HL-60/S4 (cell line): ENCODE measurements around the gene AP2B1.
"Not testable (repeated sequence)": the region's sequence is repeated elsewhere in the genome, so short reads cannot be mapped to it uniquely, and the experiment has no call there.

Experiments
- in situ Hi-C: fragments of 300-500 bp; cut with MboI; formaldehyde crosslinking; loops from 2 replicates; pipeline ENCODE4 v1.14.3; 2022; ENCODE audit warnings: low sequenced_read_pairs

The AP2B1 gene

DNA sequence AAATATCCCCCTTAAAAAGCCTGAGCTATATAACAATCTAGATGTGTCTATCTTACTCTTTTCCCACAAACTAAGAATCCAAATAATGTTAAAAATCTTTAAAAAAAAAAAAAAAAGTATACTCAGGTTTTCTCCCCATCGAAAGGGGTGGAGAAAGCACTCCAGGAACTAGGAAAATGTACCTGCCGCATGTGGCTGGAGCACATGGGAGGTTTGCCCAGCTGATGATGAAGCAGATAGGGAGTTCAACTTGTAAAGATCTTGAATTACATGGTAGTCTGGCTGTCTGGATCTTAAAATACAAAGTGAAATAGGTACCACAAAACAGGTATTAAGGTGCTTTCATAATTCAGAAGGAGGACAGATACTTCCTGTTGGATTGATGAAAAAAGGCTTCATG is 17.7 kb upstream of the AP2B1 start:
- in situ Hi-C loops: no loop called here

DNA sequence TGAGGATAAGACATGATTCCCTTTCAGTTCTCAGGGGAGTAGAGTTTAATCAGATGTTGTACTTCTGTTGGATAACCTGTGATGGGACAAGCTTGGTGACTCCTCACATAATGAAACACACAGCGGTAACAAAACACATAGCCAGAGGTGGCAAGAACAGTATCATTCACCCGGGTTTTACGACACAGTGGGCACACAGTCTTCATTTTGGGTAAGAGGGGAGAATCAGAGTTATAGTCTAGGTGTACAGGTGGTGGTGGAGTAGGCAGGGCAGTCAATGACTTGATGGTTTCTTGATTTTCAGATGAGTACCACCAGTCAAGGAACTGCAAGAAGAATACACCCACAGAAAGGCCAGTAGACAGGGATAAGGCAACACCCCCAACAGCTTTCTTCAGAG is 11.4 kb upstream of the AP2B1 start:
- in situ Hi-C loops: no loop called here

- in situ Hi-C loops: no loop called here
Measured at GRCh38 chr17:35577830-35578196, 9.3 kb upstream of the AP2B1 start.

GRCh38 chr17:35578197-35578928 is 8.8 kb upstream of the AP2B1 start, which contains the start of gene PEX12:
Gene PEX12, minus strand, starts transcription at chr17:35578571. Its CDS starts 550 bp downstream, at chr17:35578021.
- in situ Hi-C loops: no loop called here

- in situ Hi-C loops: no loop called here
Measured at GRCh38 chr17:35578929-35579432, 8.1 kb upstream of the AP2B1 start.

DNA sequence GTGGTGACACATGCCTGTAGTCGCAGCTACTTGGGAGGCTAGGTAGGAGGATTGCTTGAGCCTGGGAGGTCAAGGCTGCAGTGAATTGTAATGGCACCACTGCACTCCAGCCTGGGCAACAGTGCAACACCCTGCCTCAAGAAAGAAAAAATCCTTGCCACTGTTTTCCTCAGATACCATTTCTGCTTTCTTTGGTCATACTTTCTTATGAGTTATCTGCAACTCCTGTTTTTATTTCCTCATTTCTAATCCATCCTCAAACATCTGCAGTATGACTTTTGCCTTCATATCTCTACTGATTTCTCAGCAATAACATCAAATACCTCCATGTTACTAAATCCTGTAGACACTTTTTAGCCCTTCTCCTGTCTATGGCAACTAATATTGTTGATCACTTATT is 3.1 kb upstream of the AP2B1 start:
- in situ Hi-C loops: no loop called here

DNA sequence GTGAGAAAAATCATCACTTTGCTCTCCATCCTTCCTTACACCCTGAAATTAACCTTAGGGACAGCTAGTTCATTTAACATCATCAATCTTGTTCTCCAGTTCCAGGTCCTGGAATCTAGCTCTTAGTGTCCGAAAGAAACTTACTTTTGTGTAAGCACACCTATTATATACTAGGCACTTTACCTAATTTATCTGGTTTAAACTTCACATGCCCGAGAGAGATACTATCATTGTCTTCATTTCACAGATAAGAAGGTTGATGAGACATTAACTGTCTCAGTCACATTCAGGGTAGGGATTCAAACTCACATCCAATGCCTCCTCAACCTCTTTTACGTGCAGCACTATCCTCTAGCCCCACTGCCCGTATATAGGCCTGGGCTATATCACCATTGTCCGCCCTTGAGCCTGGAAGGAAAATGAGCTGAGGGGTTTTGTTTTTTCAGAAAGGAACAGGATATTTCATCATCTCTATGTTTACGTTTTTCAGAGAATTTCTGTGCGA is 501 bp upstream of the AP2B1 start:
- in situ Hi-C loops: no loop called here

GRCh38 chr17:35588196-35588920 is 1.2 kb downstream of the AP2B1 start:
- in situ Hi-C loops: no loop called here

- in situ Hi-C loops: no loop called here
Measured at GRCh38 chr17:35596072-35596471, 8.9 kb downstream of the AP2B1 start.

DNA sequence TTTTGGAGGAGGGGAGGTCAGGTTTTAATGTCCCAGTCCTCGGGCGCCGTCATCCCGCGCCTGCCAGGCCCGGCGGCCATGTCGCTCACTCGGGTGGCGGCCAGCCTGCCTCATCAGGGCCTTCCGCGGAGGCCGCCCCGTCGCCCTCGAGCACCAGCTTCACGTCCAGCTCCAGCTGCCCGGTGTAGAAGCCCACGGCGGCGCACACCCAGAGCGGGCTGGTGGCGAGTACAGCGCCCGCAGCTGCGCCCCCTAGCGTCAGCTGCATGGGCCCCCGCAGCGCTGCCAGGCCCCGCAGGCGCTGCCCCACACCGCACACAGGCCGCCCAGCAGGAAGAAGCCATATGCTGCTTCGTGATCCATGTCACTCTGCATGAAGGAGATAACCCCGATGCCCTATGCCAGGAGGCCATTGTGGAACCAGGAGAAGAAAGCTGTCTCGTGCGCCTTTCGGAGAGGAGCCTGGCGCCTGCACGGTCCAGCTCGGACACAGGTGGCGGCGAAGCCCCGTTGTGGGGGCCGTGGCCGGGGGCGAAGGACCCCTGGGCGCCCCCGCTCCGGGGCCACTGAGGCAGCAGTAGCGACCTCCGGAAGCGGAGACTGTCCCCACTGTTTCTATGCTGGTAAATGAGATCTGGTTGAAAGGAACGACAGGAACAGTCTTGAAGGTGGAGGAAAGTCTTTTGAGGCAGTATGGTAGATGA is 9.6 kb downstream of the AP2B1 start:
- in situ Hi-C loops: no loop called here

- in situ Hi-C loops: no loop called here
Measured at GRCh38 chr17:35597604-35598003, 10.5 kb downstream of the AP2B1 start.

DNA sequence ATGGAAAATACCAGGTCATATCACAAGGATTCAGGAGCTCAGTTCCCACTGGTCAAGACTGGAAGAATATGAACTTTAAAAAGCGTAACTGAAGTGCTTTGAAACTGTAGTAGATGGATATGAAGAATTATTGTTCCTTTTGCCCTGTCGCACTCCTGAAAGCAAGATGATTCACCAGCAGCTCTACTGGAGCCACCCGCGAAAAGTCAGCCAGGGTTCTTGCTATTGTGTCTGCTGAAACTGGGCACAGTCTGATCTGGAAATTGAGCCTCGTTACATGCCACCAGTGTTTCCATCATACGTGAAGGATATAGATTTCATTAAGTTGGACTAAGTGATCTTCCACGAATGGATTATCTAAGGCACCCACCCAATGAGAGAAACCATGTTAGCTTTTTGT is 16.6 kb downstream of the AP2B1 start:
- in situ Hi-C loops: loop anchor here (10.0 kb wide), 1 partner anchor 131 kb away; the partner anchor contains the start of gene RASL10B

DNA sequence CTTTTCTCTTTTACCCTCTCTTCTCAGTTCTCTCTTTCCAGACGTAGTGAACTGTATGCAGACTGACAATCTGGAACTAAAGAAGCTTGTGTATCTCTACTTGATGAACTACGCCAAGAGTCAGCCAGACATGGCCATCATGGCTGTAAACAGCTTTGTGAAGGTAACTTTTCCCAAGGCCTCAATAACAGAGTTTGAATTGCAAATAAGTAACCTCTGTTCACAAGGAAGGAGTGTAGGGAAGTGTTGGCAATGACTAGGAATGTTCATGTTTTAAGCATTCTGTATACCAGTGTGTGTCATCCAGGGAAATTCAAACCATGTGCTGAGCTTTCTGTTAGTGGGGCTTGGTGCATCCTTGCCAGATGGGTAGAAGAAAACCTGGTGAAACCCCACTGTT is 18.6 kb downstream of the AP2B1 start:
- in situ Hi-C loops: loop anchor here (10.0 kb wide), 1 partner anchor 129 kb away; the partner anchor contains the start of gene RASL10B

DNA sequence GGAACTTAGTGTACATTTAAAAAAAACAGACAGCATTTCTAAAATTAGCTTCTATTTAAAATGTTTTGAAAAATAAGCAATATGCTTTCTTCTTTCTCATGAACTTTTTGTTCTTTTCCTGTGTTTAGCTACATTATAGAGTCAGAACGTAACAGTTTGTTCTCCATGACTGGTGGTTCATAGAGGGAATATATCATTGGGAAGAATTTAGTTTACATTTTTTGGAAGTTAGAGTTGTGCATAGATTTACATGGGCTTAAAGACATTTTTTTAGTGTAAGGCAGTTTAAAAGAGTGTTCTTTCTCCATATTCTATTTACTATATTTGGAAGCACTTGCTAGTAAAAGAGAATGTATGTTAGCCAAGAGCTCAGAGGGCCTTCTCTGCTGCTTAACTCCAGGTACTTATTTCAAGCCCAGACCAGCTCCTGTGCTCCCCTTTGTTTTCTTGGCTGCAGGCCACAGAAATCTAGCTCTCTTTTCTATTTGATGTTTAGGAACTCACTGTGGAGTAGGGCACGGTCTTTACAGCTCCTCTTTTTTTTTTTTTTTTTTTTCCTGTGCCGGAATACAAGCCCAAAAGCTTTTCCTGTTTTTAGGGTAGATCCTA is 20.2 kb downstream of the AP2B1 start:
- in situ Hi-C loops: loop anchor here (10.0 kb wide), 1 partner anchor 127 kb away; the partner anchor contains the start of gene RASL10B

GRCh38 chr17:35609831-35610230 is 22.7 kb downstream of the AP2B1 start:
- in situ Hi-C loops: loop anchor here (10.0 kb wide), 1 partner anchor 125 kb away; the partner anchor contains the start of gene RASL10B

DNA sequence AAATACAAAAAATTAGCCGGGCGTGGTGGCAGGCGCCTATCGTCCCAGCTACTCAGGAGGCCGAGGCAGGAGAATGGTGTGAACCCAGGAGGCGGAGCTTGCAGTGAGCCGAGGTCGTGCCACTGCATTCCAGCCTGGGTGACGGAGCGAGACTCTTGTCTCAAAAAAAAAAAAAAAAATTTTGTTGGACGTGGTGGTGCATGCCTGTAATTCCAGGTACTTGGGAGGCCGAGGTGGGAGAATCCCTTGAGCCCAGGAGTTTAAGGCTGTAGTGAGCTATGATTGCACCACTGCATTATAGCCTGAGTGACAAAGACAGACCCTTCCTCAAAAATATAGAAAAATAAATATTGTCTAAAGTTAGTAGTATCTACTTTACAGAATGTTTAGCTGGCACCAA is 23.6 kb downstream of the AP2B1 start:
- in situ Hi-C loops: not testable (repeated sequence)

DNA sequence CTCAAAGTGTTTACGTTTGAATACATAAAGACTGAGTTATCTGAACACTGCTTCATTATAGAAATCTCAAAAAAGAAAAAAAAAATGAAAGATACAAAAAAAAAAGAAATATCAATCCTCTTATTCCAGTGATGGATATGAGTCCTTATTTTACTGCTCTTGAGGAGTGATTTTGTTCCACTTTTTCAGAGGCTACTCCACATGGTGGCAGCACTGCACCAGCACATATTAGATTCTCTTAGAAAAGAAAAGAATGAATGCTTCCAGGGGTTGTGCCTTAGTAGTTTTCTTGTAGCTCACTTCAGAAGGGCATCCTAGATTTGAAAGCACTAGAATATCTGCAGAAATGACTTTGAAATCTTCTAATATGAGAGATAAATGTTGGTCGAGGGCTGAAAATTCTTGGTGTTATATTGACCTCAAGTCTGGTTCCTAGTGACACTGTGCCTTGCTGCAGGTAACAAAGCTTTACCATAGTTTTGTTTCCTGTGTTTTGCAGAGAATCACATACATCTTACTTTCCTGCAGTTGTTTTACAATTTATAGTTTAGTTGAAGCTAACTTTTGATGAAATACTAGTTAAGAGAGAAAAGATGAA is 25.9 kb downstream of the AP2B1 start:
- in situ Hi-C loops: no loop called here

- in situ Hi-C loops: no loop called here
Measured at GRCh38 chr17:35614810-35615209, 27.7 kb downstream of the AP2B1 start.

GRCh38 chr17:35616536-35616935 is 29.4 kb downstream of the AP2B1 start:
- in situ Hi-C loops: no loop called here

GRCh38 chr17:35617505-35617904 is 30.4 kb downstream of the AP2B1 start:
- in situ Hi-C loops: no loop called here
